IMR-90 (cell line): ENCODE results near the gene KCNQ1. TPM values are rescaled to one million over a fixed set of nuclear protein-coding genes. Genes with fewer than 3 reads are reported as not detected.

ENCODE experiments used
- ATAC-seq: fragments of 200-7000 bp; cut with Tn5 transposase; 2 replicates; pipeline ENCODE4 v1.9.1; 2020; ENCODE audit warnings: low read depth, mild to moderate bottlenecking, moderate library complexity
- BruUV-seq: library from RNA; stranded (reverse); fragments of 400-500 nt; replicated peaks from 2 replicates; lab custom pipeline; 2021; lab: Mats Ljungman, UMichigan
- CTCF ChIA-PET: fragments of 300-600 bp; formaldehyde crosslinking; extraction: SDS; loops from one replicate; lab custom pipeline; 2021; ENCODE audit warnings: antibody characterized with exemption; lab: Yijun Ruan, JAX
- POLR2A ChIA-PET: fragments of 300-600 bp; sonication (Branson Sonifier 250); formaldehyde crosslinking; loops from one replicate; lab custom pipeline; 2022; ENCODE audit warnings: antibody characterized with exemption; ENCODE audit not compliant: unreplicated experiment; lab: Charles Lee
- DNase-seq: peaks from one replicate; pipeline ENCODE4 v3.0.0; 2013
- H2AFZ ChIP-seq: replicated peaks from 2 replicates; pipeline ENCODE3; 2013; ENCODE audit warnings: low read length, mild to moderate bottlenecking; ENCODE audit not compliant: poor library complexity
- H2AK5ac ChIP-seq: 2 replicates; pipeline ENCODE4 v1.6.1; 2013; ENCODE audit warnings: low read depth, low read length, inconsistent platforms
- H2AK9ac ChIP-seq: replicated peaks from 2 replicates; pipeline ENCODE3; 2013; ENCODE audit warnings: mild to moderate bottlenecking, low read depth, low read length, moderate library complexity; ENCODE audit not compliant: poor library complexity
- H2BK120ac ChIP-seq: 2 replicates; pipeline ENCODE4 v1.6.1; 2013; ENCODE audit warnings: low read depth, low read length, inconsistent platforms
- H2BK15ac ChIP-seq: 3 replicates; pipeline ENCODE4 v1.6.1; 2013; ENCODE audit warnings: low read depth, low read length, inconsistent platforms
- H2BK20ac ChIP-seq: 2 replicates; pipeline ENCODE4 v1.6.1; 2013; ENCODE audit warnings: low read depth, mild to moderate bottlenecking, inconsistent platforms, low read length, moderate library complexity
- H2BK5ac ChIP-seq: 2 replicates; pipeline ENCODE4 v1.6.1; 2013; ENCODE audit warnings: mild to moderate bottlenecking, low read depth, low read length, inconsistent platforms; ENCODE audit not compliant: poor library complexity, severe bottlenecking
- H3K14ac ChIP-seq: replicated peaks from 2 replicates; pipeline ENCODE4 v1.6.1; 2013; ENCODE audit warnings: low read depth, low read length, inconsistent platforms
- H3K18ac ChIP-seq: 2 replicates; pipeline ENCODE4 v1.6.1; 2013; ENCODE audit warnings: low read depth, low read length, control low read depth
- H3K23ac ChIP-seq: 2 replicates; pipeline ENCODE4 v1.6.1; 2013; ENCODE audit warnings: low read depth, low read length, inconsistent platforms
- H3K27ac ChIP-seq: 2 replicates; pipeline ENCODE4 v1.5.1; 2013; ENCODE audit warnings: mild to moderate bottlenecking, control low read depth, low read length; ENCODE audit not compliant: insufficient read depth
- H3K27me3 ChIP-seq: 2 replicates; pipeline ENCODE4 v1.6.1; 2013; ENCODE audit warnings: low read length; ENCODE audit not compliant: control insufficient read depth, insufficient read depth
- H3K36me3 ChIP-seq: 2 replicates; pipeline ENCODE4 v1.6.1; 2013; ENCODE audit warnings: low read length, mixed read lengths; ENCODE audit not compliant: control insufficient read depth, insufficient read depth
- H3K4ac ChIP-seq: 2 replicates; pipeline ENCODE4 v1.6.1; 2013; ENCODE audit warnings: low read depth, low read length, inconsistent platforms
- H3K4me1 ChIP-seq: 2 replicates; pipeline ENCODE4 v1.6.1; 2013; ENCODE audit warnings: low read length, mixed read lengths; ENCODE audit not compliant: control insufficient read depth, insufficient read depth
- H3K4me2 ChIP-seq: 2 replicates; pipeline ENCODE4 v1.6.1; 2013; ENCODE audit warnings: low read depth, mild to moderate bottlenecking, control low read depth, low read length, moderate library complexity
- H3K4me3 ChIP-seq: 2 replicates; pipeline ENCODE4 v1.5.1; 2013; ENCODE audit warnings: low read depth, mild to moderate bottlenecking, control low read depth, low read length, moderate library complexity; ENCODE audit not compliant: insufficient read depth
- H3K56ac ChIP-seq: 2 replicates; pipeline ENCODE4 v1.6.1; 2013; ENCODE audit warnings: low read length, inconsistent platforms; ENCODE audit not compliant: insufficient read depth; ENCODE audit errors: extremely low read depth
- H3K79me1 ChIP-seq, 2 experiments: 2 replicates each; pipeline ENCODE4 v1.6.1; 2013; ENCODE audit warnings: low read length in 2 of 2, inconsistent platforms in 1 of 2, low read depth in 1 of 2
- H3K9ac ChIP-seq: 2 replicates; pipeline ENCODE4 v1.6.1; 2013; ENCODE audit warnings: low read depth, low read length, control low read depth
- H3K9me1 ChIP-seq: 2 replicates; pipeline ENCODE4 v1.6.1; 2013; ENCODE audit warnings: low read length, inconsistent platforms; ENCODE audit not compliant: insufficient read depth
- H3K9me3 ChIP-seq: 2 replicates; pipeline ENCODE4 v1.6.1; 2013; ENCODE audit warnings: low read length; ENCODE audit not compliant: control insufficient read depth, insufficient read depth
- H4K20me1 ChIP-seq: 2 replicates; pipeline ENCODE4 v1.6.1; 2013; ENCODE audit warnings: low read length, inconsistent platforms; ENCODE audit not compliant: insufficient read depth
- H4K5ac ChIP-seq: 2 replicates; pipeline ENCODE4 v1.6.1; 2013; ENCODE audit warnings: mild to moderate bottlenecking, low read depth, low read length, control low read depth
- H4K8ac ChIP-seq, 2 experiments: 2 replicates each; pipeline ENCODE4 v1.6.1; 2013; ENCODE audit warnings: low read depth in 2 of 2, low read length in 2 of 2, control low read depth in 1 of 2, inconsistent platforms in 1 of 2
- H4K91ac ChIP-seq: 2 replicates; pipeline ENCODE4 v1.6.1; 2013; ENCODE audit warnings: low read depth, low read length, inconsistent platforms; ENCODE audit not compliant: insufficient read depth
- BHLHE40 ChIP-seq: fragments of 150-350 bp; IDR thresholded peaks from 2 replicates; pipeline ENCODE4 v1.6.1; 2016; ENCODE audit warnings: mild to moderate bottlenecking, low read depth, low read length
- CEBPB ChIP-seq: IDR thresholded peaks from 2 replicates; pipeline ENCODE4 v1.6.1; 2012; ENCODE audit warnings: low read depth, low read length, improper control_type of control experiment
- CHD1 ChIP-seq: IDR thresholded peaks from 2 replicates; pipeline ENCODE4 v1.6.1; 2012; ENCODE audit warnings: low read depth, low read length, improper control_type of control experiment
- FOS ChIP-seq: fragments of 150-350 bp; IDR thresholded peaks from 2 replicates; pipeline ENCODE4 v1.6.1; 2016; ENCODE audit warnings: low read depth, low read length
- MAFK ChIP-seq: IDR thresholded peaks from 2 replicates; pipeline ENCODE4 v1.6.1; 2012; ENCODE audit warnings: low read depth, low read length, improper control_type of control experiment
- MAZ ChIP-seq: IDR thresholded peaks from 2 replicates; pipeline ENCODE4 v1.6.1; 2012; ENCODE audit warnings: low read depth, mild to moderate bottlenecking, low read length, improper control_type of control experiment, moderate library complexity, borderline replicate concordance
- MXI1 ChIP-seq: IDR thresholded peaks from 2 replicates; pipeline ENCODE4 v1.6.1; 2012; ENCODE audit warnings: low read depth, mild to moderate bottlenecking, low read length, moderate library complexity, borderline replicate concordance
- POLR2A ChIP-seq: IDR thresholded peaks from 2 replicates; pipeline ENCODE4 v1.6.1; 2012; ENCODE audit warnings: mild to moderate bottlenecking, low read depth, low read length
- RCOR1 ChIP-seq: IDR thresholded peaks from 2 replicates; pipeline ENCODE4 v1.6.1; 2012; ENCODE audit warnings: mild to moderate bottlenecking, low read length, improper control_type of control experiment; ENCODE audit not compliant: insufficient replicate concordance
- RFX5 ChIP-seq: IDR thresholded peaks from 2 replicates; pipeline ENCODE4 v1.8.0; 2012; ENCODE audit warnings: low read depth, mild to moderate bottlenecking, low read length, moderate library complexity
- WGBS, 2 experiments: methylation state at CpG; one replicate each; pipeline versions ENCODE4 v1.1.5 to v1.1.7; 2013; ENCODE audit warnings: missing lambda C conversion rate in 2 of 2; ENCODE audit not compliant: insufficient read length in 1 of 2; ENCODE audit errors: extremely low coverage in 2 of 2; 5-methylcytosine and 5-hydroxymethylcytosine counted together
- dilution Hi-C: fragments of 300-500 bp; cut with HindIII; formaldehyde crosslinking; loops from one replicate; pipeline ENCODE4 v1.14.3; 2018; ENCODE audit warnings: low sequenced_read_pairs; ENCODE audit not compliant: unreplicated experiment
- in situ Hi-C: fragments of 300-500 bp; cut with MboI; formaldehyde crosslinking; loops from 3 replicates; pipeline ENCODE4 v1.14.3; 2019; ENCODE audit warnings: low sequenced_read_pairs, inconsistent platforms, mixed read lengths
- intact Hi-C: fragments of 100-400 bp; cut with micrococcal nuclease; formaldehyde crosslinking; loops from 2 replicates; pipeline ENCODE4 v1.10.0; 2022
- polyA plus RNA-seq, 3 experiments: library from polyadenylated mRNA; depleted of rRNA; stranded (reverse); fragments of >200 nt; gene quantifications; 2 replicates each; pipeline ENCODE4 v1.2.3, GENCODE V29; 2012; ENCODE audit warnings: low replicate concordance in 1 of 3
- total RNA-seq: library from RNA; depleted of rRNA; stranded (reverse); fragments of >200 nt; gene quantifications from 2 replicates; pipeline ENCODE4 v1.2.3, GENCODE V29; 2012
- TF ChIP-seq, protein P1 (sequence below): fragments of 150-350 bp; IDR thresholded peaks from 2 replicates; pipeline ENCODE4 v1.6.1; 2016; ENCODE audit warnings: low read depth, mild to moderate bottlenecking, low read length, moderate library complexity, borderline replicate concordance
- TF ChIP-seq, protein P2 (sequence below): conservative IDR thresholded peaks from 2 replicates; pipeline ENCODE4 v1.5.1; 2012; ENCODE audit warnings: mild to moderate bottlenecking, low read depth, low read length, improper control_type of control experiment

KCNQ1 gene
- total and polyA plus RNA-seq, 2 of the 4 experiments (the other 2 are of a cell fraction) = 0.07 TPM; not detected in 1

DNA sequence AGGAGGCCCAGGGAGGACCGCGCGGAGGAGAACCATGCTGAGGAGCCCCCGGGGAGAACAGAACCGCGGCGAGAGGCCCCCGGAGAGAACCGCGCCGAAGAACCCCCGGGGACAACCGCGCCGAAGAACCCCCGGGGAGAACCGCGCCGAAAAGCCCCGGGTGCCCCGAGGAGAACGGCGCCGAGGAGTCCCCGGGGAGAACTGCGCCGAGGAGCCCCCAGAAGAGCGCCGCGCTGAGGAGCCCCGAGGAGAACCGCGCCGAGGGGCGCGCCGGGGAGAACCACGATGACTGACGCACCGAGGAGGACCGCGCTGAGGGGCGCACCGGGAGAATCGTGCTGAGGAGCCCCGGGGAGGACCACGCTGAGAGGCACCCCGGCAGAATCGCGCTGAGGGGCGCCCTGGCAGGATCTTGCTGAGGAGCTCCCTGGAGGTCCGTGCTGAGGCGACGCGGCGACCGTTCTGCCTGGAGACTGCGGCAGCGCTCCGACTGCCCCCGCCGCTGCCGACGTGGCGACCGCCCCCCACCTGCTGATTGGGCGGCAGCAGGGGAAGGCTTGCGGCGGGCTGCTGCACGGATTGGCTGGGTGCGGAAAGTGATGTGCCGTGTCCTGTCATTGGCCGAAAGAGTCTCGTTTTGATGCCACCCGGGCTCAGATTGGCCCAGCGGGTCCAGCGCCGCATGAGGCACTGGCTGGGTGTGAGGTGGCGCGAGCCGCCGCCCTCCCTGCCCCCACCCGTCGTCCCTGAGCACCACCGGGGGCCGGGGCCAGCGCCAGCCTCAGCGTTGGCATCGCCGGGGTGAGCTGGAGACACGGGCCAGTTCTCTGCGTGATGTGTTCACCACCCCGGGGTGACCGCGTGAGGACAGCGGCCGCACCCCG, 255.0 kb downstream of the KCNQ1 start, which contains the start of gene KCNQ1OT1:
Gene KCNQ1OT1, minus strand, starts transcription at position 464 of the 884 bp plus-strand sequence.
- Histone ChIP-seq H3K36me3 (0 out of 2 replicates have a peak, but pooled peaks cover 1% of the 10 kb centered on the region), H3K9ac (peak within 1 kb of the TSS; percentile 75), H3K4me1 (peaks cover 5% of the 10 kb centered on the region), H3K4me2 (peak within 1 kb of the TSS; percentile 93), H2BK5ac (peak within 1 kb of the TSS; percentile 93), H3K9me1 (no peaks in the 10 kb centered on the region), H4K20me1 (peaks cover 42% of the 10 kb centered on the region), H3K56ac (peak within 1 kb of the TSS; percentile 67), H3K4me3 (peak within 1 kb of the TSS; percentile 71), H2BK15ac (no peak within 1 kb of the TSS), H3K79me1 (peaks cover 0 to 18% of the 10 kb centered on the region in 2 experiments; a peak in 3 of 4 replicates), H2AK9ac (peak within 1 kb of the TSS; percentile 99), H3K9me3 (no peaks in the 10 kb centered on the region; the same call in 1 of the 2 replicates), H4K91ac (peak within 1 kb of the TSS; percentile 92), H2BK20ac (no peak within 1 kb of the TSS), H4K5ac (peak within 1 kb of the TSS; percentile 82), H2AK5ac (peak within 1 kb of the TSS; percentile 90), H3K4ac (peak within 1 kb of the TSS; percentile 90), H3K18ac (peak within 1 kb of the TSS; percentile 48; the same call in 1 of the 2 replicates), H4K8ac (peak within 1 kb of the TSS; percentile 60 to 93; a peak in 3 of 4 replicates), H3K14ac (peak within 1 kb of the TSS; percentile 95), H2BK120ac (peak within 1 kb of the TSS; percentile 73), H3K27ac (peak within 1 kb of the TSS; percentile 83), H3K23ac (peak within 1 kb of the TSS; percentile 80), H2AFZ (peak within 1 kb of the TSS; percentile 95), H3K27me3 (peaks cover 4% of the 10 kb centered on the region; the same call in 1 of the 2 replicates)
- DNase-seq (peak; percentile 92), ATAC-seq (peak; percentile 95)
- intact Hi-C loops (loop anchor here (1.0 to 2.0 kb wide), 2 partner anchors 126 to 167 kb away; no protein-coding TSS in a partner anchor), in situ Hi-C loops (loop anchor here (5.0 kb wide), 1 partner anchor 178 kb away; no protein-coding TSS in a partner anchor), dilution Hi-C loops (no loop called here)
- no TSS peak for BruUV-seq
- 38% methylated on average over 63 of the region's 98 CpGs; no CpG with 5 or more reads in 1 of the 2 experiments for WGBS, 2 experiments
- POLR2A ChIA-PET = interaction anchor here (0.6 to 0.9 kb wide), 2 partner anchors 10 to 106 kb away, joined by 3 to 4 read pairs; no protein-coding TSS in a partner anchor
- TF ChIP-seq, protein P1, sequence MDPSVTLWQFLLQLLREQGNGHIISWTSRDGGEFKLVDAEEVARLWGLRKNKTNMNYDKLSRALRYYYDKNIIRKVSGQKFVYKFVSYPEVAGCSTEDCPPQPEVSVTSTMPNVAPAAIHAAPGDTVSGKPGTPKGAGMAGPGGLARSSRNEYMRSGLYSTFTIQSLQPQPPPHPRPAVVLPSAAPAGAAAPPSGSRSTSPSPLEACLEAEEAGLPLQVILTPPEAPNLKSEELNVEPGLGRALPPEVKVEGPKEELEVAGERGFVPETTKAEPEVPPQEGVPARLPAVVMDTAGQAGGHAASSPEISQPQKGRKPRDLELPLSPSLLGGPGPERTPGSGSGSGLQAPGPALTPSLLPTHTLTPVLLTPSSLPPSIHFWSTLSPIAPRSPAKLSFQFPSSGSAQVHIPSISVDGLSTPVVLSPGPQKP = no peak
- peak; percentile 52; the same call in 1 of the 2 replicates for TF ChIP-seq FOS
- TF ChIP-seq, protein P2, sequence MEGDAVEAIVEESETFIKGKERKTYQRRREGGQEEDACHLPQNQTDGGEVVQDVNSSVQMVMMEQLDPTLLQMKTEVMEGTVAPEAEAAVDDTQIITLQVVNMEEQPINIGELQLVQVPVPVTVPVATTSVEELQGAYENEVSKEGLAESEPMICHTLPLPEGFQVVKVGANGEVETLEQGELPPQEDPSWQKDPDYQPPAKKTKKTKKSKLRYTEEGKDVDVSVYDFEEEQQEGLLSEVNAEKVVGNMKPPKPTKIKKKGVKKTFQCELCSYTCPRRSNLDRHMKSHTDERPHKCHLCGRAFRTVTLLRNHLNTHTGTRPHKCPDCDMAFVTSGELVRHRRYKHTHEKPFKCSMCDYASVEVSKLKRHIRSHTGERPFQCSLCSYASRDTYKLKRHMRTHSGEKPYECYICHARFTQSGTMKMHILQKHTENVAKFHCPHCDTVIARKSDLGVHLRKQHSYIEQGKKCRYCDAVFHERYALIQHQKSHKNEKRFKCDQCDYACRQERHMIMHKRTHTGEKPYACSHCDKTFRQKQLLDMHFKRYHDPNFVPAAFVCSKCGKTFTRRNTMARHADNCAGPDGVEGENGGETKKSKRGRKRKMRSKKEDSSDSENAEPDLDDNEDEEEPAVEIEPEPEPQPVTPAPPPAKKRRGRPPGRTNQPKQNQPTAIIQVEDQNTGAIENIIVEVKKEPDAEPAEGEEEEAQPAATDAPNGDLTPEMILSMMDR = no peak
- peak; percentile 99 for TF ChIP-seq POLR2A
- no peak for TF ChIP-seq MAFK
- TF ChIP-seq MAZ = peak; percentile 98
- peak; percentile 88 for TF ChIP-seq RFX5
- peak; percentile 62; the same call in 1 of the 2 replicates for TF ChIP-seq CHD1
- no peak for TF ChIP-seq BHLHE40
- peak; percentile 26; the same call in 1 of the 2 replicates for TF ChIP-seq MXI1
- TF ChIP-seq RCOR1 = no peak
- no peak for TF ChIP-seq CEBPB
- CTCF ChIA-PET = no interaction called here
